ENCODE results near the gene LRP1. TPM values are rescaled to one million over a fixed set of nuclear protein-coding genes. Genes with fewer than 3 reads are reported as not detected.

LRP1 gene
- total and polyA plus RNA-seq, 4 donors: 87.5 to 375 (median 139) TPM

GRCh38 chr12:57103856-57104255 is 24.4 kb upstream of the LRP1 start:
- Histone ChIP-seq H3K9ac (ENCODE audit: low read depth in 1 of 2, low read length in 2 of 2) (no peak overlapping the region), H3K27me3 (ENCODE audit: control insufficient read depth in 4 of 4, insufficient read depth in 4 of 4, low read length in 3 of 4) (no peaks in the 10 kb centered on the region), H3K27ac (ENCODE audit: low read depth in 1 of 2, low read length in 2 of 2) (peak overlapping the region; percentile 23 to 60), H3K4me1 (ENCODE audit: control insufficient read depth in 4 of 4, insufficient read depth in 4 of 4, low read length in 3 of 4) (peaks cover 9 to 36% (median 26%) of the 10 kb centered on the region in 4 donors), H3K36me3 (ENCODE audit: control insufficient read depth in 4 of 4, insufficient read depth in 3 of 4, low read depth in 1 of 4, low read length in 3 of 4) (peaks cover 16 to 44% (median 34%) of the 10 kb centered on the region in 4 donors), H3K4me3 (ENCODE audit: low read depth in 1 of 3, low read length in 3 of 3) (no peak overlapping the region), H3K9me3 (ENCODE audit: control insufficient read depth in 4 of 4, low read length in 3 of 4) (no peaks in the 10 kb centered on the region)
- no peak for DNase-seq (ENCODE audit: low spot score)
- 94% methylated on average over 7 of the region's 7 CpGs for WGBS
- TF ChIP-seq HNF4A (conservative IDR thresholded peaks at IDR 0.05) (no peak), FOXA2 (IDR thresholded peaks at IDR 0.05) (no peak), REST (IDR thresholded peaks at IDR 0.05) (no peak), EGR1 (IDR thresholded peaks at IDR 0.05; ENCODE audit: low read depth in 2 of 2) (no peak), NR2F2 (IDR thresholded peaks at IDR 0.05) (no peak), HNF4G (IDR thresholded peaks at IDR 0.05) (no peak), RXRA (IDR thresholded peaks at IDR 0.05) (no peak), MAX (IDR thresholded peaks at IDR 0.05) (no peak), ATF3 (IDR thresholded peaks at IDR 0.05) (no peak), JUND (IDR thresholded peaks at IDR 0.05) (no peak), SP1 (IDR thresholded peaks at IDR 0.05) (no peak)

GRCh38 chr12:57104292-57104910 is 23.9 kb upstream of the LRP1 start:
- peaks cover 9 to 38% (median 28%) of the 10 kb centered on the region in 4 donors for H3K4me1 ChIP-seq (ENCODE audit: control insufficient read depth in 4 of 4, insufficient read depth in 4 of 4, low read length in 3 of 4)
- H3K9me3 ChIP-seq (ENCODE audit: control insufficient read depth in 4 of 4, low read length in 3 of 4): no peaks in the 10 kb centered on the region
- WGBS: 95% methylated on average over 12 of the region's 12 CpGs
- peak overlapping the region in 1 of 2 donors; percentile 60 for H3K27ac ChIP-seq (ENCODE audit: low read depth in 1 of 2, low read length in 2 of 2)
- no peak overlapping the region for H3K4me3 ChIP-seq (ENCODE audit: low read depth in 1 of 3, low read length in 3 of 3)
- TF ChIP-seq ZBTB33 (IDR thresholded peaks at IDR 0.05): no peak
- TF ChIP-seq JUND (IDR thresholded peaks at IDR 0.05): no peak
- no peak for TF ChIP-seq HNF4A (conservative IDR thresholded peaks at IDR 0.05)
- no peak for TF ChIP-seq HNF4G (IDR thresholded peaks at IDR 0.05)
- TF ChIP-seq REST (IDR thresholded peaks at IDR 0.05): no peak
- TF ChIP-seq CTCF (IDR thresholded peaks at IDR 0.05; ENCODE audit: low read depth, low read length, missing input control): no peak
- TF ChIP-seq SP1 (IDR thresholded peaks at IDR 0.05): no peak
- no peak for TF ChIP-seq FOXA2 (IDR thresholded peaks at IDR 0.05)
- no peak for TF ChIP-seq TAF1 (conservative IDR thresholded peaks at IDR 0.05)
- TF ChIP-seq YY1 (IDR thresholded peaks at IDR 0.05): no peak
- no peak for TF ChIP-seq NR2F2 (IDR thresholded peaks at IDR 0.05)
- TF ChIP-seq RXRA (IDR thresholded peaks at IDR 0.05): no peak
- no peak for TF ChIP-seq FOXA1 (IDR thresholded peaks at IDR 0.05)
- TF ChIP-seq MAX (IDR thresholded peaks at IDR 0.05): no peak
- TF ChIP-seq ATF3 (IDR thresholded peaks at IDR 0.05): no peak
- TF ChIP-seq RAD21 (IDR thresholded peaks at IDR 0.05): no peak
- no peak for TF ChIP-seq GABPA (IDR thresholded peaks at IDR 0.05 in 1 of 2, conservative IDR thresholded peaks at IDR 0.05 in 1 of 2)
- TF ChIP-seq EGR1 (IDR thresholded peaks at IDR 0.05; ENCODE audit: low read depth in 2 of 2): no peak
- H3K9ac ChIP-seq (ENCODE audit: low read depth in 1 of 2, low read length in 2 of 2): no peak overlapping the region
- no peak for DNase-seq (ENCODE audit: low spot score)
- H3K36me3 ChIP-seq (ENCODE audit: control insufficient read depth in 4 of 4, insufficient read depth in 3 of 4, low read depth in 1 of 4, low read length in 3 of 4): peaks cover 16 to 39% (median 29%) of the 10 kb centered on the region in 4 donors
- H3K27me3 ChIP-seq (ENCODE audit: control insufficient read depth in 4 of 4, insufficient read depth in 4 of 4, low read length in 3 of 4): no peaks in the 10 kb centered on the region
